Kidney (tissue), 14 donors: ENCODE measurements around the gene TPO. TPM values are rescaled to one million over a fixed set of nuclear protein-coding genes. Genes with fewer than 3 reads are reported as not detected.
"Not testable (repeated sequence)": the region's sequence is repeated elsewhere in the genome, so short reads cannot be mapped to it uniquely, and the experiment has no call there.

Experiments
- DNase-seq, 5 donors: peaks; one replicate each; pipeline ENCODE4 v3.0.0-alpha.2; 2013 to 2020
- FAIRE-seq: peaks from 2 replicates; lab custom pipeline; 2012; peaks lifted over from hg19 to GRCh38; lab: Jason Lieb, UNC
- H3K27ac ChIP-seq, 2 donors: one replicate each; pipeline ENCODE4 v1.7.0; 2013; ENCODE audit warnings: low read depth in 2 of 2, low read length in 2 of 2, inconsistent platforms in 1 of 2
- H3K27me3 ChIP-seq: one replicate; pipeline ENCODE4 v1.7.1; 2013; ENCODE audit warnings: low read length, inconsistent platforms; ENCODE audit not compliant: control insufficient read depth, insufficient read depth
- H3K36me3 ChIP-seq, 3 donors: one replicate each; pipeline versions ENCODE4 v1.7.0 to v1.7.1; 2013; ENCODE audit warnings: low read length in 3 of 3, control low read depth in 1 of 3, inconsistent platforms in 1 of 3; ENCODE audit not compliant: insufficient read depth in 3 of 3, control insufficient read depth in 2 of 3
- H3K4me1 ChIP-seq, 3 donors: one replicate each; pipeline versions ENCODE4 v1.7.0 to v1.7.1; 2013; ENCODE audit warnings: low read length in 3 of 3, inconsistent platforms in 1 of 3, low read depth in 1 of 3; ENCODE audit not compliant: control insufficient read depth in 2 of 3, insufficient read depth in 2 of 3
- H3K4me3 ChIP-seq, 3 donors: one replicate each; pipeline versions ENCODE4 v1.7.0 to v1.8.1; 2013; ENCODE audit warnings: low read length in 3 of 3, control low read depth in 1 of 3, inconsistent platforms in 1 of 3
- H3K9ac ChIP-seq, 3 donors: one replicate each; pipeline versions ENCODE4 v1.7.0 to v1.7.1; 2013; ENCODE audit warnings: low read length in 3 of 3, control low read depth in 1 of 3, inconsistent platforms in 1 of 3
- H3K9me3 ChIP-seq, 3 donors: one replicate each; pipeline versions ENCODE4 v1.7.0 to v1.7.1; 2013; ENCODE audit warnings: low read length in 3 of 3, control low read depth in 1 of 3, inconsistent platforms in 1 of 3; ENCODE audit not compliant: control insufficient read depth in 2 of 3, insufficient read depth in 1 of 3
- CTCF ChIP-seq: IDR thresholded peaks from 3 replicates; pipeline ENCODE4 v1.5.1; 2012; ENCODE audit warnings: mild to moderate bottlenecking, moderate library complexity, borderline replicate concordance; ENCODE audit not compliant: insufficient read depth; ENCODE audit errors: extremely low read depth
- intact Hi-C: fragments of 100-400 bp; cut with DNase I; formaldehyde crosslinking; loops from one replicate; pipeline ENCODE4 v1.11.1; 2022
- polyA plus RNA-seq: library from polyadenylated mRNA; stranded (reverse); fragments of 350-450 nt; fragmentation: Illumina TruSeq; extraction: RNeasy Lipid Tissue Mini Kit (QIAGEN cat#74804); gene quantifications from one replicate; pipeline ENCODE4 v1.2.3, GENCODE V29; 2014; ENCODE audit warnings: low read depth, low replicate concordance; ENCODE audit not compliant: insufficient read depth
- total RNA-seq: library from RNA; stranded (reverse); fragmentation: NEBNext Ultra II Directional; extraction: Animal tissue kit (Norgen Biotek cat#: 25700); gene quantifications from one replicate; pipeline ENCODE4 v1.2.1, GENCODE V29; 2021
- donor health status: control.
- donor health status: control.
- donor health status: control.
- donor health status: control.
- donor health status: control.
- donor health status: DM: yes; HTN: yes; CAD: no.
- donor health status: Normal renal cell carcinoma (clear cell type).

The TPO gene
- total and polyA plus RNA-seq, 2 donors from 2014 or later, result not detected

- intact Hi-C loops, result no loop called here
- Histone ChIP-seq H3K27ac (no peak overlapping the region), H3K4me3 (no peak overlapping the region), H3K9ac (no peak overlapping the region), H3K9me3 (no peaks in the 10 kb centered on the region), H3K36me3 (no peaks in the 10 kb centered on the region), H3K27me3 (no peaks in the 10 kb centered on the region), H3K4me1 (no peaks in the 10 kb centered on the region)
- no peak for TF ChIP-seq CTCF
- DNase-seq, result no peak
- no peak for FAIRE-seq
These were observed 78.5 kb downstream of the TPO start for GRCh38 chr2:1491751-1492150.

GRCh38 chr2:1492231-1492630, 79.0 kb downstream of the TPO start:
- H3K9ac ChIP-seq, FAIRE-seq, DNase-seq, H3K27me3 ChIP-seq, H3K9me3 ChIP-seq, H3K27ac ChIP-seq, H3K4me3 ChIP-seq, H3K36me3 ChIP-seq, H3K4me1 ChIP-seq, intact Hi-C loops: not testable (repeated sequence)

- TF ChIP-seq CTCF, result no peak
- Histone ChIP-seq H3K36me3 (no peaks in the 10 kb centered on the region), H3K9me3 (no peaks in the 10 kb centered on the region), H3K27me3 (no peaks in the 10 kb centered on the region), H3K4me3 (no peak overlapping the region), H3K9ac (no peak overlapping the region), H3K4me1 (no peaks in the 10 kb centered on the region), H3K27ac (no peak overlapping the region)
- DNase-seq (peak in 3 of 5 donors; percentile 6 to 31 (median 26)), FAIRE-seq (no peak)
- intact Hi-C loops, result no loop called here
These were observed 79.6 kb downstream of the TPO start for GRCh38 chr2:1492711-1493430.

- no peaks in the 10 kb centered on the region for H3K27me3 ChIP-seq
- no peak overlapping the region for H3K9ac ChIP-seq
- DNase-seq, result no peak
- intact Hi-C loops, result no loop called here
- no peaks in the 10 kb centered on the region for H3K4me1 ChIP-seq
- H3K4me3 ChIP-seq, result no peak overlapping the region
- FAIRE-seq, result no peak
- no peaks in the 10 kb centered on the region for H3K9me3 ChIP-seq
- no peaks in the 10 kb centered on the region for H3K36me3 ChIP-seq
- TF ChIP-seq CTCF, result no peak
- no peak overlapping the region for H3K27ac ChIP-seq
These were observed 80.3 kb downstream of the TPO start for GRCh38 chr2:1493431-1494126.
